Measurements from ENCODE around the gene KCTD13. TPM values are rescaled to one million over a fixed set of nuclear protein-coding genes. Genes with fewer than 3 reads are reported as not detected.

KCTD13 gene
- total and polyA plus RNA-seq, 10 of the 15 experiments (the other 5 are each of a cell fraction or from before 2014, with no cell fraction given), result 3.3 to 29.2 (median 12.5) TPM

DNA sequence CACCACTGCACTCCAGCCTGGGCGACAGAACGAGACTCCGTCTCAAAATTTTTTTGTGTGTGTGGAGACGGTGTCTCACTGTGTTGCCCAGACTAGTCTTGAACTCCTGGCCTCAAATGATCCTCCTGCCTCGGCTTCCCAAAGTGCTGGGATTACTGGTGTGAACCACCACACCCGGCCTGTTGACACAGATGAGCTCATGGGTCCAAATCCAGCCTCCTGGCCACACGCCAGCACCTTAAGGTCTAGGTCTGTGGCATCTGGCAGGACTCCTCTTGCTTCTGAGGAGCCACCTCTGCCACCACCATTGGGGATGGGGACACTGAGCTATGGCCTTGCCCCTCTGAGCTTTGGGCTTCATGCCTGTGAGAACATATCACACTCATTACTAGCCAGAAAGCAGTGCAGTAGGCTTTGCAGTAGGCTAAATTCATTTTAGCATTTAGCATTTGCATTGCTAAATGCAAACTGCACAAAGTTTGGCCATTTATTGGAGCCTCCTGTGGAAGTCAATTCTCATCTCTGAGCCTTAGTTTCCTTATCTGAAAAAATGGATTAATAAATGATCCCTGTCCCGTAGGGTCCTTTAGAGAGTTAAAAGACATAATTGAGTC is 57.5 kb downstream of the KCTD13 start:
- Histone ChIP-seq H3K27ac (ENCODE audit: control insufficient read depth, insufficient read depth) (no peak overlapping the region), H3K27me3 (replicated peaks in 1 of 2; ENCODE audit: control insufficient read depth in 2 of 2, insufficient read depth in 2 of 2, low read length in 1 of 2) (0 out of 4 replicates have a peak, but pooled peaks cover 0 to 1% of the 10 kb centered on the region in 2 experiments), H3K79me2 (ENCODE audit: control insufficient read depth, insufficient read depth, low read length) (no peaks in the 10 kb centered on the region), H3K36me3 (ENCODE audit: control insufficient read depth in 2 of 2, insufficient read depth in 2 of 2, low read length in 1 of 2) (no peaks in the 10 kb centered on the region), H2AFZ (ENCODE audit: control insufficient read depth, low read depth, low read length) (no peak overlapping the region), H3K4me1 (ENCODE audit: control insufficient read depth, insufficient read depth, low read length) (peaks cover 4% of the 10 kb centered on the region), H3K4me2 (ENCODE audit: control insufficient read depth, insufficient read depth) (no peak overlapping the region), H4K20me1 (ENCODE audit: control insufficient read depth, insufficient read depth) (no peaks in the 10 kb centered on the region), H3K4me3 (no peak overlapping the region), H3K9me3 (replicated peaks; ENCODE audit: control insufficient read depth, insufficient read depth, low read length) (no peaks in the 10 kb centered on the region), H3K9ac (ENCODE audit: control insufficient read depth, insufficient read depth, low read length) (no peak overlapping the region)
- POLR2A ChIA-PET, result no interaction called here
- 55% methylated on average over 8 of the region's 8 CpGs for WGBS (ENCODE audit: insufficient coverage, insufficient replicate concordance, low lambda C conversion rate, missing lambda C conversion rate)
- no TSS peak for BruUV-seq (replicated peaks)
- DNase-seq (ENCODE audit: low read depth, low spot score), result no peak
- intact Hi-C loops (cut with micrococcal nuclease; ENCODE audit: unreplicated experiment) (loop anchor here (10.0 kb wide), 1 partner anchor 56 kb away; the partner anchor contains the start of gene KCTD13), in situ Hi-C loops (cut with MboI) (no loop called here)
- TF ChIP-seq MYC (IDR thresholded peaks at IDR 0.05; ENCODE audit: insufficient read depth, insufficient read length, insufficient replicate concordance, low read length, severe bottlenecking) (no peak), FOXM1 (IDR thresholded peaks at IDR 0.05; ENCODE audit: low read depth, low read length) (no peak), NR2C1 (IDR thresholded peaks at IDR 0.05) (no peak), SREBF1 (IDR thresholded peaks at IDR 0.05; ENCODE audit: low read length) (no peak), NKRF (conservative IDR thresholded peaks at IDR 0.05) (no peak), POLR2A (IDR thresholded peaks at IDR 0.05; ENCODE audit: low read depth, low read length) (no peak), DPF2 (IDR thresholded peaks at IDR 0.05) (no peak), RB1 (IDR thresholded peaks at IDR 0.05; ENCODE audit: borderline replicate concordance) (no peak), NRF1 (conservative IDR thresholded peaks at IDR 0.05; ENCODE audit: low read depth, low read length) (no peak), SUPT20H (IDR thresholded peaks at IDR 0.05; ENCODE audit: borderline replicate concordance, control insufficient read depth, low read depth, low read length) (no peak), FOS (IDR thresholded peaks at IDR 0.05; ENCODE audit: borderline replicate concordance, extremely low read depth, insufficient read length) (no peak)
- TF ChIP-seq, protein P1, sequence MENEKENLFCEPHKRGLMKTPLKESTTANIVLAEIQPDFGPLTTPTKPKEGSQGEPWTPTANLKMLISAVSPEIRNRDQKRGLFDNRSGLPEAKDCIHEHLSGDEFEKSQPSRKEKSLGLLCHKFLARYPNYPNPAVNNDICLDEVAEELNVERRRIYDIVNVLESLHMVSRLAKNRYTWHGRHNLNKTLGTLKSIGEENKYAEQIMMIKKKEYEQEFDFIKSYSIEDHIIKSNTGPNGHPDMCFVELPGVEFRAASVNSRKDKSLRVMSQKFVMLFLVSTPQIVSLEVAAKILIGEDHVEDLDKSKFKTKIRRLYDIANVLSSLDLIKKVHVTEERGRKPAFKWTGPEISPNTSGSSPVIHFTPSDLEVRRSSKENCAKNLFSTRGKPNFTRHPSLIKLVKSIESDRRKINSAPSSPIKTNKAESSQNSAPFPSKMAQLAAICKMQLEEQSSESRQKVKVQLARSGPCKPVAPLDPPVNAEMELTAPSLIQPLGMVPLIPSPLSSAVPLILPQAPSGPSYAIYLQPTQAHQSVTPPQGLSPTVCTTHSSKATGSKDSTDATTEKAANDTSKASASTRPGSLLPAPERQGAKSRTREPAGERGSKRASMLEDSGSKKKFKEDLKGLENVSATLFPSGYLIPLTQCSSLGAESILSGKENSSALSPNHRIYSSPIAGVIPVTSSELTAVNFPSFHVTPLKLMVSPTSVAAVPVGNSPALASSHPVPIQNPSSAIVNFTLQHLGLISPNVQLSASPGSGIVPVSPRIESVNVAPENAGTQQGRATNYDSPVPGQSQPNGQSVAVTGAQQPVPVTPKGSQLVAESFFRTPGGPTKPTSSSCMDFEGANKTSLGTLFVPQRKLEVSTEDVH (IDR thresholded peaks at IDR 0.05; ENCODE audit: low read depth, partially characterized antibody), result no peak
- TF ChIP-seq, protein P2, sequence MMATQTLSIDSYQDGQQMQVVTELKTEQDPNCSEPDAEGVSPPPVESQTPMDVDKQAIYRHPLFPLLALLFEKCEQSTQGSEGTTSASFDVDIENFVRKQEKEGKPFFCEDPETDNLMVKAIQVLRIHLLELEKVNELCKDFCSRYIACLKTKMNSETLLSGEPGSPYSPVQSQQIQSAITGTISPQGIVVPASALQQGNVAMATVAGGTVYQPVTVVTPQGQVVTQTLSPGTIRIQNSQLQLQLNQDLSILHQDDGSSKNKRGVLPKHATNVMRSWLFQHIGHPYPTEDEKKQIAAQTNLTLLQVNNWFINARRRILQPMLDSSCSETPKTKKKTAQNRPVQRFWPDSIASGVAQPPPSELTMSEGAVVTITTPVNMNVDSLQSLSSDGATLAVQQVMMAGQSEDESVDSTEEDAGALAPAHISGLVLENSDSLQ (IDR thresholded peaks at IDR 0.05), result no peak
- CTCF ChIA-PET, result interaction anchor here (0.9 to 1.4 kb wide), 2 partner anchors 20 to 164 kb away, joined by 4 to 5 read pairs; no protein-coding TSS in a partner anchor
- SMC1A ChIA-PET (ENCODE audit: uncharacterized antibody, unreplicated experiment), result no interaction called here
- RAD21 ChIA-PET (ENCODE audit: unreplicated experiment), result no interaction called here
- FAIRE-seq, result no peak
- ATAC-seq, result no peak

Measured in GM12878 (cell line).